GM21381 (cell line): ENCODE measurements around the gene LHFPL6.
A peak's percentile ranks its signal among the peaks of the same experiment; 100 is the strongest.

Experiments used
- ATAC-seq: cut with Tn5 transposase; IDR thresholded peaks from one replicate; pipeline ENCODE4 v1.9.1; 2021; ENCODE audit warnings: mild to moderate bottlenecking, moderate library complexity; ENCODE audit not compliant: unreplicated experiment

Gene LHFPL6

GRCh38 chr13:39318161-39318560, 284.8 kb downstream of the LHFPL6 start:
- no peak for ATAC-seq

- ATAC-seq = no peak
These were observed 285.7 kb downstream of the LHFPL6 start for GRCh38 chr13:39317291-39317690.

- ATAC-seq = no peak
These were observed 287.2 kb downstream of the LHFPL6 start for GRCh38 chr13:39315796-39316195.

GRCh38 chr13:39313721-39314120, 289.3 kb downstream of the LHFPL6 start:
- ATAC-seq = no peak

- no peak for ATAC-seq
These were observed 290.4 kb downstream of the LHFPL6 start for GRCh38 chr13:39312596-39312995.

- ATAC-seq = no peak
These were observed 291.4 kb downstream of the LHFPL6 start for GRCh38 chr13:39311619-39312018.

GRCh38 chr13:39310961-39311360, 292.0 kb downstream of the LHFPL6 start:
- no peak for ATAC-seq

- peak; percentile 95 for ATAC-seq
These were observed 296.1 kb downstream of the LHFPL6 start for GRCh38 chr13:39306639-39307589.

GRCh38 chr13:39302820-39303219, 300.2 kb downstream of the LHFPL6 start:
- ATAC-seq = no peak

- no peak for ATAC-seq
These were observed 304.0 kb downstream of the LHFPL6 start for GRCh38 chr13:39298951-39299350.

GRCh38 chr13:39297664-39298171, 305.3 kb downstream of the LHFPL6 start:
- ATAC-seq = no peak

GRCh38 chr13:39297023-39297422, 306.0 kb downstream of the LHFPL6 start:
- ATAC-seq = no peak

GRCh38 chr13:39296193-39296592, 306.8 kb downstream of the LHFPL6 start:
- no peak for ATAC-seq
